WTC11 (cell line): ENCODE data around the gene USP49. TPM values are rescaled to one million over a fixed set of nuclear protein-coding genes. Genes with fewer than 3 reads are reported as not detected.

Source experiments
- ATAC-seq: fragments of 200-7000 bp; cut with Tn5 transposase; 2 replicates; pipeline ENCODE4 v1.10.0; 2021; ENCODE audit warnings: mild to moderate bottlenecking, moderate library complexity
- CTCF ChIA-PET: fragments of 300-600 bp; sonication (Branson Sonifier 250); formaldehyde crosslinking; loops from one replicate; lab custom pipeline; 2021; ENCODE audit warnings: antibody characterized with exemption; lab: Charles Lee
- POLR2A ChIA-PET: fragments of 350-600 bp; sonication (Branson Sonifier 250); formaldehyde crosslinking; loops from one replicate; lab custom pipeline; 2021; ENCODE audit warnings: antibody characterized with exemption; lab: Charles Lee
- DNase-seq: peaks from one replicate; pipeline ENCODE4 v3.0.0; 2021; ENCODE audit warnings: low spot score
- H3K27ac Mint-ChIP-seq: 2 replicates; pipeline ENCODE4 v1.8.0; 2021; ENCODE audit warnings: mixed read lengths
- H3K27me3 Mint-ChIP-seq: 2 replicates; pipeline ENCODE4 v1.8.0; 2021; ENCODE audit warnings: low read depth, mild to moderate bottlenecking, moderate library complexity, mixed read lengths
- H3K36me3 Mint-ChIP-seq: 2 replicates; pipeline ENCODE4 v1.8.0; 2021; ENCODE audit warnings: mixed read lengths
- H3K4me1 Mint-ChIP-seq: 2 replicates; pipeline ENCODE4 v1.8.0; 2022; ENCODE audit warnings: mixed read lengths
- H3K4me3 Mint-ChIP-seq: 2 replicates; pipeline ENCODE4 v1.8.0; 2021; ENCODE audit warnings: mild to moderate bottlenecking, moderate library complexity, mixed read lengths
- H3K9me3 Mint-ChIP-seq: 2 replicates; pipeline ENCODE4 v1.8.0; 2021; ENCODE audit warnings: mixed read lengths
- CREM ChIP-seq: sonication (generic); formaldehyde crosslinking; IDR thresholded peaks from 2 replicates; pipeline ENCODE4 v1.8.1; 2022; ENCODE audit warnings: mild to moderate bottlenecking, missing genetic modification reagents, moderate library complexity
- ESRRA ChIP-seq: sonication (generic); formaldehyde crosslinking; IDR thresholded peaks from 2 replicates; pipeline ENCODE4 v1.8.1; 2022; ENCODE audit warnings: mild to moderate bottlenecking, missing genetic modification reagents, borderline replicate concordance
- GRHL2 ChIP-seq: fragments of 250-450 bp; sonication (Bioruptor Pico); IDR thresholded peaks from 2 replicates; pipeline ENCODE4 v1.8.0; 2022; ENCODE audit warnings: mild to moderate bottlenecking, moderate library complexity; ENCODE audit not compliant: insufficient replicate concordance, severe bottlenecking
- JUN ChIP-seq: sonication (generic); formaldehyde crosslinking; IDR thresholded peaks from 2 replicates; pipeline ENCODE4 v1.8.0; 2023; ENCODE audit warnings: mild to moderate bottlenecking, missing genetic modification reagents
- NFATC4 ChIP-seq: fragments of 250-450 bp; sonication (Bioruptor Pico); IDR thresholded peaks from 2 replicates; pipeline ENCODE4 v1.9.0; 2021; ENCODE audit warnings: mild to moderate bottlenecking
- SP1 ChIP-seq: sonication (generic); formaldehyde crosslinking; conservative IDR thresholded peaks from 2 replicates; pipeline ENCODE4 v1.8.1; 2022; ENCODE audit warnings: missing genetic modification reagents
- TEAD4 ChIP-seq: sonication (generic); formaldehyde crosslinking; IDR thresholded peaks from 2 replicates; pipeline ENCODE4 v1.8.0; 2022; ENCODE audit warnings: mild to moderate bottlenecking, missing genetic modification reagents
- ZNF219 ChIP-seq: sonication (generic); formaldehyde crosslinking; IDR thresholded peaks from 2 replicates; pipeline ENCODE4 v1.8.0; 2023; ENCODE audit warnings: missing genetic modification reagents, mild to moderate bottlenecking, borderline replicate concordance
- ZNF317 ChIP-seq: sonication (generic); formaldehyde crosslinking; IDR thresholded peaks from 2 replicates; pipeline ENCODE4 v1.8.1; 2023; ENCODE audit warnings: low read depth, mild to moderate bottlenecking, moderate library complexity, missing genetic modification reagents, borderline replicate concordance
- ZNF396 ChIP-seq: fragments of 250-450 bp; sonication (Bioruptor Pico); IDR thresholded peaks from 2 replicates; pipeline ENCODE4 v1.8.0; 2021; ENCODE audit warnings: mild to moderate bottlenecking, moderate library complexity, borderline replicate concordance
- total RNA-seq: library from RNA; stranded (reverse); gene quantifications from 3 replicates; pipeline ENCODE4 v1.2.3, GENCODE V29; 2021
- TF ChIP-seq, protein P1 (sequence below): sonication (generic); formaldehyde crosslinking; IDR thresholded peaks from 2 replicates; pipeline ENCODE4 v1.8.0; 2022; ENCODE audit warnings: mild to moderate bottlenecking, missing genetic modification reagents
- TF ChIP-seq, protein P2 (sequence below): sonication (generic); formaldehyde crosslinking; IDR thresholded peaks from 2 replicates; pipeline ENCODE4 v1.8.1; 2022; ENCODE audit warnings: low read depth, mild to moderate bottlenecking, moderate library complexity, missing genetic modification reagents, borderline replicate concordance
- TF ChIP-seq, protein P3 (sequence below): fragments of 250-450 bp; sonication (Bioruptor Pico); IDR thresholded peaks from 2 replicates; pipeline ENCODE4 v1.9.0; 2021; ENCODE audit warnings: moderate library complexity, mild to moderate bottlenecking, inconsistent platforms, borderline replicate concordance
- TF ChIP-seq, protein P4 (sequence below): sonication (generic); formaldehyde crosslinking; conservative IDR thresholded peaks from 2 replicates; pipeline ENCODE4 v1.8.1; 2023; ENCODE audit warnings: mild to moderate bottlenecking, low read depth, missing genetic modification reagents, moderate library complexity
- TF ChIP-seq, protein P5 (sequence below): sonication (generic); formaldehyde crosslinking; IDR thresholded peaks from 2 replicates; pipeline ENCODE4 v1.8.0; 2023; ENCODE audit warnings: missing genetic modification reagents, mild to moderate bottlenecking, borderline replicate concordance
- TF ChIP-seq, protein P6 (sequence below): sonication (generic); formaldehyde crosslinking; IDR thresholded peaks from 2 replicates; pipeline ENCODE4 v1.8.1; 2022; ENCODE audit warnings: low read depth, missing genetic modification reagents, borderline replicate concordance
- TF ChIP-seq, protein P7 (sequence below): sonication (generic); formaldehyde crosslinking; IDR thresholded peaks from 2 replicates; pipeline ENCODE4 v1.8.0; 2022; ENCODE audit warnings: mild to moderate bottlenecking, missing genetic modification reagents
- TF ChIP-seq, protein P8 (sequence below): sonication (generic); formaldehyde crosslinking; IDR thresholded peaks from 2 replicates; pipeline ENCODE4 v1.8.0; 2022; ENCODE audit warnings: mild to moderate bottlenecking, missing genetic modification reagents
- TF ChIP-seq, protein P9 (sequence below): fragments of 200-600 bp; IDR thresholded peaks from 2 replicates; pipeline ENCODE4 v1.8.0; 2022; ENCODE audit warnings: antibody characterized with exemption

Gene USP49
- total RNA-seq, 1 experiment from 2014 or later: 18.4 TPM

DNA sequence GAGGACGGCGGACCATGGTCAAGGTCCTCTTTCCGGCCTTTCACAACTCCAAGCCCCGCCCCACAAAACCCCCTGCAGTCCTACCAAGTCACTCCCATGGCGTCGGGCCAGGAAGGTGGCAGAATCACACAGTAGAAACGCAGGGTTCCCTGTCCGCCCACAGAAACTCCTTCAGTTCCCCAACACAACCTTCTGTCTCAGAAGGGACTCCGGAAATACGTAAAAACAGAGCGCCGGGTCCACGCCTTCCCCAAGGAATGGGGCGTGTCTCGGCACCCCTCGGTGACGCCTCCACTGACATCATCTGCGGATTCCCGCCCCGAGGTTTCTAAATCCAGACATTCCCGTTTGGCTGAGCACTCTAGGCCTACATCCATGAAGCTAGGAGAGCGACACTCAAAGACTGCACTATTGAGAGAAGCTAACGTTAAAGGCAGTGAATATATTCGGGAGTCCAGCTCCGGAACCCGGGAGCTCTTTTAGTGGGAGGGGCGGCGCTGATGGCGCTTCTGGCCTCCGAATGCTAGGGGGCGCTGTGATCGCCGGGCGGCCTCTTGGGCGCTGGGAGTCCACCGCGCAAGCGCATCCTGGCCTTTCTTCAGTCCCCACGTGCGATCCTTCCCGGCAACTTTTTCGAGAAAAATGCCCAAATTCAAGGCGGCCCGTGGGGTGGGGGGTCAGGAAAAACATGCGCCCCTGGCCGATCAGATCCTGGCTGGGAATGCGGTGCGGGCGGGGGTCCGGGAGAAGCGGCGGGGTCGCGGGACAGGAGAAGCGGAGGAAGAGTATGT, 25.9 kb upstream of the USP49 start, which contains the start of the genes BYSL and MED20:
Gene BYSL, plus strand, starts transcription at position 579 of the 791 bp plus-strand sequence. Its CDS starts 64 bp downstream, at position 643.
Gene MED20, minus strand, starts transcription at position 219 of the 791 bp plus-strand sequence. Its CDS starts 121 bp downstream, at position 98.
- peak within 1 kb of the TSS; percentile 98 for H3K4me3 Mint-ChIP-seq
- ChIA-PET CTCF (interaction anchor here (0.5 to 4.2 kb wide), 67 partner anchors 9 to 1004 kb away, joined by 3 to 112 read pairs (median 4); partner anchors contain the start of genes CCND3, FRS3, MRPS10 and TAF8), POLR2A (interaction anchor here (0.6 to 1.7 kb wide), 12 partner anchors 9 to 134 kb away, joined by 3 to 9 read pairs (median 4); partner anchors contain the start of genes TAF8, TOMM6 and USP49)
- H3K4me1 Mint-ChIP-seq: peaks cover 23% of the 10 kb centered on the region
- H3K9me3 Mint-ChIP-seq: no peaks in the 10 kb centered on the region
- peak; percentile 92 for DNase-seq
- ATAC-seq: peak; percentile 83
- H3K36me3 Mint-ChIP-seq: peaks cover 29% of the 10 kb centered on the region
- peak within 1 kb of the TSS; percentile 100 for H3K27ac Mint-ChIP-seq
- H3K27me3 Mint-ChIP-seq: no peaks in the 10 kb centered on the region
- TF ChIP-seq SP1 (CRISPR knock-in tag) (peak; percentile 97), CREM (peak; percentile 98), ESRRA (CRISPR knock-in tag) (no peak; the same call in none of the 2 replicates), ZNF317 (CRISPR knock-in tag) (0 out of 2 replicates have a peak, but pooled peaks have one; percentile 11), ZNF396 (CRISPR knock-in tag) (no peak), GRHL2 (no peak), NFATC4 (CRISPR knock-in tag) (no peak), TEAD4 (CRISPR knock-in tag) (0 out of 2 replicates have a peak, but pooled peaks have one; percentile 45), ZNF219 (no peak), JUN (no peak)
- TF ChIP-seq, protein P1, sequence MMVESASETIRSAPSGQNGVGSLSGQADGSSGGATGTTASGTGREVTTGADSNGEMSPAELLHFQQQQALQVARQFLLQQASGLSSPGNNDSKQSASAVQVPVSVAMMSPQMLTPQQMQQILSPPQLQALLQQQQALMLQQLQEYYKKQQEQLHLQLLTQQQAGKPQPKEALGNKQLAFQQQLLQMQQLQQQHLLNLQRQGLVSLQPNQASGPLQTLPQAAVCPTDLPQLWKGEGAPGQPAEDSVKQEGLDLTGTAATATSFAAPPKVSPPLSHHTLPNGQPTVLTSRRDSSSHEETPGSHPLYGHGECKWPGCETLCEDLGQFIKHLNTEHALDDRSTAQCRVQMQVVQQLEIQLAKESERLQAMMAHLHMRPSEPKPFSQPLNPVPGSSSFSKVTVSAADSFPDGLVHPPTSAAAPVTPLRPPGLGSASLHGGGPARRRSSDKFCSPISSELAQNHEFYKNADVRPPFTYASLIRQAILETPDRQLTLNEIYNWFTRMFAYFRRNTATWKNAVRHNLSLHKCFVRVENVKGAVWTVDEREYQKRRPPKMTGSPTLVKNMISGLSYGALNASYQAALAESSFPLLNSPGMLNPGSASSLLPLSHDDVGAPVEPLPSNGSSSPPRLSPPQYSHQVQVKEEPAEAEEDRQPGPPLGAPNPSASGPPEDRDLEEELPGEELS (CRISPR knock-in tag): 0 out of 2 replicates have a peak, but pooled peaks have one; percentile 7
- TF ChIP-seq, protein P2, sequence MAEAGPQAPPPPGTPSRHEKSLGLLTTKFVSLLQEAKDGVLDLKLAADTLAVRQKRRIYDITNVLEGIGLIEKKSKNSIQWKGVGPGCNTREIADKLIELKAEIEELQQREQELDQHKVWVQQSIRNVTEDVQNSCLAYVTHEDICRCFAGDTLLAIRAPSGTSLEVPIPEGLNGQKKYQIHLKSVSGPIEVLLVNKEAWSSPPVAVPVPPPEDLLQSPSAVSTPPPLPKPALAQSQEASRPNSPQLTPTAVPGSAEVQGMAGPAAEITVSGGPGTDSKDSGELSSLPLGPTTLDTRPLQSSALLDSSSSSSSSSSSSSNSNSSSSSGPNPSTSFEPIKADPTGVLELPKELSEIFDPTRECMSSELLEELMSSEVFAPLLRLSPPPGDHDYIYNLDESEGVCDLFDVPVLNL (CRISPR knock-in tag): no peak
- TF ChIP-seq, protein P3, sequence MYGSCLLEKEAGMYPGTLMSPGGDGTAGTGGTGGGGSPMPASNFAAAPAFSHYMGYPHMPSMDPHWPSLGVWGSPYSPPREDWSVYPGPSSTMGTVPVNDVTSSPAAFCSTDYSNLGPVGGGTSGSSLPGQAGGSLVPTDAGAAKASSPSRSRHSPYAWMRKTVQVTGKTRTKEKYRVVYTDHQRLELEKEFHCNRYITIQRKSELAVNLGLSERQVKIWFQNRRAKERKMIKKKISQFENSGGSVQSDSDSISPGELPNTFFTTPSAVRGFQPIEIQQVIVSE (CRISPR knock-in tag): no peak
- TF ChIP-seq, protein P4, sequence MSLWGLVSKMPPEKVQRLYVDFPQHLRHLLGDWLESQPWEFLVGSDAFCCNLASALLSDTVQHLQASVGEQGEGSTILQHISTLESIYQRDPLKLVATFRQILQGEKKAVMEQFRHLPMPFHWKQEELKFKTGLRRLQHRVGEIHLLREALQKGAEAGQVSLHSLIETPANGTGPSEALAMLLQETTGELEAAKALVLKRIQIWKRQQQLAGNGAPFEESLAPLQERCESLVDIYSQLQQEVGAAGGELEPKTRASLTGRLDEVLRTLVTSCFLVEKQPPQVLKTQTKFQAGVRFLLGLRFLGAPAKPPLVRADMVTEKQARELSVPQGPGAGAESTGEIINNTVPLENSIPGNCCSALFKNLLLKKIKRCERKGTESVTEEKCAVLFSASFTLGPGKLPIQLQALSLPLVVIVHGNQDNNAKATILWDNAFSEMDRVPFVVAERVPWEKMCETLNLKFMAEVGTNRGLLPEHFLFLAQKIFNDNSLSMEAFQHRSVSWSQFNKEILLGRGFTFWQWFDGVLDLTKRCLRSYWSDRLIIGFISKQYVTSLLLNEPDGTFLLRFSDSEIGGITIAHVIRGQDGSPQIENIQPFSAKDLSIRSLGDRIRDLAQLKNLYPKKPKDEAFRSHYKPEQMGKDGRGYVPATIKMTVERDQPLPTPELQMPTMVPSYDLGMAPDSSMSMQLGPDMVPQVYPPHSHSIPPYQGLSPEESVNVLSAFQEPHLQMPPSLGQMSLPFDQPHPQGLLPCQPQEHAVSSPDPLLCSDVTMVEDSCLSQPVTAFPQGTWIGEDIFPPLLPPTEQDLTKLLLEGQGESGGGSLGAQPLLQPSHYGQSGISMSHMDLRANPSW (CRISPR knock-in tag): no peak
- TF ChIP-seq, protein P5, sequence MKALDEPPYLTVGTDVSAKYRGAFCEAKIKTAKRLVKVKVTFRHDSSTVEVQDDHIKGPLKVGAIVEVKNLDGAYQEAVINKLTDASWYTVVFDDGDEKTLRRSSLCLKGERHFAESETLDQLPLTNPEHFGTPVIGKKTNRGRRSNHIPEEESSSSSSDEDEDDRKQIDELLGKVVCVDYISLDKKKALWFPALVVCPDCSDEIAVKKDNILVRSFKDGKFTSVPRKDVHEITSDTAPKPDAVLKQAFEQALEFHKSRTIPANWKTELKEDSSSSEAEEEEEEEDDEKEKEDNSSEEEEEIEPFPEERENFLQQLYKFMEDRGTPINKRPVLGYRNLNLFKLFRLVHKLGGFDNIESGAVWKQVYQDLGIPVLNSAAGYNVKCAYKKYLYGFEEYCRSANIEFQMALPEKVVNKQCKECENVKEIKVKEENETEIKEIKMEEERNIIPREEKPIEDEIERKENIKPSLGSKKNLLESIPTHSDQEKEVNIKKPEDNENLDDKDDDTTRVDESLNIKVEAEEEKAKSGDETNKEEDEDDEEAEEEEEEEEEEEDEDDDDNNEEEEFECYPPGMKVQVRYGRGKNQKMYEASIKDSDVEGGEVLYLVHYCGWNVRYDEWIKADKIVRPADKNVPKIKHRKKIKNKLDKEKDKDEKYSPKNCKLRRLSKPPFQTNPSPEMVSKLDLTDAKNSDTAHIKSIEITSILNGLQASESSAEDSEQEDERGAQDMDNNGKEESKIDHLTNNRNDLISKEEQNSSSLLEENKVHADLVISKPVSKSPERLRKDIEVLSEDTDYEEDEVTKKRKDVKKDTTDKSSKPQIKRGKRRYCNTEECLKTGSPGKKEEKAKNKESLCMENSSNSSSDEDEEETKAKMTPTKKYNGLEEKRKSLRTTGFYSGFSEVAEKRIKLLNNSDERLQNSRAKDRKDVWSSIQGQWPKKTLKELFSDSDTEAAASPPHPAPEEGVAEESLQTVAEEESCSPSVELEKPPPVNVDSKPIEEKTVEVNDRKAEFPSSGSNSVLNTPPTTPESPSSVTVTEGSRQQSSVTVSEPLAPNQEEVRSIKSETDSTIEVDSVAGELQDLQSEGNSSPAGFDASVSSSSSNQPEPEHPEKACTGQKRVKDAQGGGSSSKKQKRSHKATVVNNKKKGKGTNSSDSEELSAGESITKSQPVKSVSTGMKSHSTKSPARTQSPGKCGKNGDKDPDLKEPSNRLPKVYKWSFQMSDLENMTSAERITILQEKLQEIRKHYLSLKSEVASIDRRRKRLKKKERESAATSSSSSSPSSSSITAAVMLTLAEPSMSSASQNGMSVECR (CRISPR knock-in tag): no peak; the same call in 1 of the 2 replicates
- TF ChIP-seq, protein P6, sequence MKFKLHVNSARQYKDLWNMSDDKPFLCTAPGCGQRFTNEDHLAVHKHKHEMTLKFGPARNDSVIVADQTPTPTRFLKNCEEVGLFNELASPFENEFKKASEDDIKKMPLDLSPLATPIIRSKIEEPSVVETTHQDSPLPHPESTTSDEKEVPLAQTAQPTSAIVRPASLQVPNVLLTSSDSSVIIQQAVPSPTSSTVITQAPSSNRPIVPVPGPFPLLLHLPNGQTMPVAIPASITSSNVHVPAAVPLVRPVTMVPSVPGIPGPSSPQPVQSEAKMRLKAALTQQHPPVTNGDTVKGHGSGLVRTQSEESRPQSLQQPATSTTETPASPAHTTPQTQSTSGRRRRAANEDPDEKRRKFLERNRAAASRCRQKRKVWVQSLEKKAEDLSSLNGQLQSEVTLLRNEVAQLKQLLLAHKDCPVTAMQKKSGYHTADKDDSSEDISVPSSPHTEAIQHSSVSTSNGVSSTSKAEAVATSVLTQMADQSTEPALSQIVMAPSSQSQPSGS (CRISPR knock-in tag): no peak
- TF ChIP-seq, protein P7, sequence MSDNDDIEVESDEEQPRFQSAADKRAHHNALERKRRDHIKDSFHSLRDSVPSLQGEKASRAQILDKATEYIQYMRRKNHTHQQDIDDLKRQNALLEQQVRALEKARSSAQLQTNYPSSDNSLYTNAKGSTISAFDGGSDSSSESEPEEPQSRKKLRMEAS (CRISPR knock-in tag): peak; percentile 94
- TF ChIP-seq, protein P8, sequence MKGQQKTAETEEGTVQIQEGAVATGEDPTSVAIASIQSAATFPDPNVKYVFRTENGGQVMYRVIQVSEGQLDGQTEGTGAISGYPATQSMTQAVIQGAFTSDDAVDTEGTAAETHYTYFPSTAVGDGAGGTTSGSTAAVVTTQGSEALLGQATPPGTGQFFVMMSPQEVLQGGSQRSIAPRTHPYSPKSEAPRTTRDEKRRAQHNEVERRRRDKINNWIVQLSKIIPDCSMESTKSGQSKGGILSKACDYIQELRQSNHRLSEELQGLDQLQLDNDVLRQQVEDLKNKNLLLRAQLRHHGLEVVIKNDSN (CRISPR knock-in tag): peak; percentile 21; the same call in 1 of the 2 replicates
- TF ChIP-seq, protein P9, sequence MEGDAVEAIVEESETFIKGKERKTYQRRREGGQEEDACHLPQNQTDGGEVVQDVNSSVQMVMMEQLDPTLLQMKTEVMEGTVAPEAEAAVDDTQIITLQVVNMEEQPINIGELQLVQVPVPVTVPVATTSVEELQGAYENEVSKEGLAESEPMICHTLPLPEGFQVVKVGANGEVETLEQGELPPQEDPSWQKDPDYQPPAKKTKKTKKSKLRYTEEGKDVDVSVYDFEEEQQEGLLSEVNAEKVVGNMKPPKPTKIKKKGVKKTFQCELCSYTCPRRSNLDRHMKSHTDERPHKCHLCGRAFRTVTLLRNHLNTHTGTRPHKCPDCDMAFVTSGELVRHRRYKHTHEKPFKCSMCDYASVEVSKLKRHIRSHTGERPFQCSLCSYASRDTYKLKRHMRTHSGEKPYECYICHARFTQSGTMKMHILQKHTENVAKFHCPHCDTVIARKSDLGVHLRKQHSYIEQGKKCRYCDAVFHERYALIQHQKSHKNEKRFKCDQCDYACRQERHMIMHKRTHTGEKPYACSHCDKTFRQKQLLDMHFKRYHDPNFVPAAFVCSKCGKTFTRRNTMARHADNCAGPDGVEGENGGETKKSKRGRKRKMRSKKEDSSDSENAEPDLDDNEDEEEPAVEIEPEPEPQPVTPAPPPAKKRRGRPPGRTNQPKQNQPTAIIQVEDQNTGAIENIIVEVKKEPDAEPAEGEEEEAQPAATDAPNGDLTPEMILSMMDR: peak; percentile 91
